Right atrium auricular region (tissue), 2 donors: ENCODE measurements around the gene PRF1. TPM values are rescaled to one million over a fixed set of nuclear protein-coding genes. Genes with fewer than 3 reads are reported as not detected.

Experiments used
- DNase-seq: peaks from one replicate; pipeline ENCODE4 v3.0.0-alpha.2; 2019; ENCODE audit warnings: low spot score
- H3K27ac ChIP-seq, 2 donors: fragments of 200-600 bp; sonication (generic); 1 replicate in 1 of 2; 2 replicates in 1 of 2; pipeline ENCODE4 v1.5.1; 2016 to 2019
- H3K27me3 ChIP-seq, 2 donors: fragments of 200-600 bp; sonication (generic); one replicate each; pipeline versions ENCODE4 v1.5.1 to v1.6.0; 2017 to 2019
- H3K36me3 ChIP-seq: fragments of 200-600 bp; sonication (generic); one replicate; pipeline ENCODE4 v1.5.1; 2016
- H3K4me1 ChIP-seq, 2 donors: fragments of 200-600 bp; sonication (generic); one replicate each; pipeline versions ENCODE4 v1.5.1 to v1.6.0; 2017 to 2019
- H3K4me3 ChIP-seq, 2 donors: fragments of 200-600 bp; sonication (generic); 1 replicate in 1 of 2; 2 replicates in 1 of 2; pipeline ENCODE4 v1.5.1; 2017 to 2019; ENCODE audit warnings: mild to moderate bottlenecking in 1 of 2, moderate library complexity in 1 of 2
- H3K9me3 ChIP-seq, 2 donors: fragments of 200-600 bp; sonication (generic); one replicate each; pipeline ENCODE4 v1.5.1; 2019
- CTCF ChIP-seq, 2 donors: fragments of 200-600 bp; sonication (generic); IDR thresholded peaks; one replicate each; pipeline ENCODE4 v1.5.1; 2019; ENCODE audit warnings: antibody characterized with exemption in 2 of 2
- total RNA-seq, 2 donors: library from RNA; depleted of rRNA; stranded (reverse); fragments of >200 nt; gene quantifications; one replicate each; pipeline ENCODE4 v1.1.0, GENCODE V29; 2016

PRF1 gene
- total RNA-seq, 2 donors from 2014 or later: 1.1 to 1.4 TPM

- TF ChIP-seq CTCF (IDR thresholded peaks at IDR 0.05): no peak
- peaks cover 0 to 3% of the 10 kb centered on the region in 2 donors for H3K4me1 ChIP-seq
- no peak overlapping the region for H3K27ac ChIP-seq
- no peak for DNase-seq
- H3K4me3 ChIP-seq: no peak overlapping the region
- no peaks in the 10 kb centered on the region for H3K27me3 ChIP-seq
- H3K36me3 ChIP-seq: no peaks in the 10 kb centered on the region
- H3K9me3 ChIP-seq: no peaks in the 10 kb centered on the region
These were observed 52.1 kb downstream of the PRF1 start for GRCh38 chr10:70550459-70550858.

DNA sequence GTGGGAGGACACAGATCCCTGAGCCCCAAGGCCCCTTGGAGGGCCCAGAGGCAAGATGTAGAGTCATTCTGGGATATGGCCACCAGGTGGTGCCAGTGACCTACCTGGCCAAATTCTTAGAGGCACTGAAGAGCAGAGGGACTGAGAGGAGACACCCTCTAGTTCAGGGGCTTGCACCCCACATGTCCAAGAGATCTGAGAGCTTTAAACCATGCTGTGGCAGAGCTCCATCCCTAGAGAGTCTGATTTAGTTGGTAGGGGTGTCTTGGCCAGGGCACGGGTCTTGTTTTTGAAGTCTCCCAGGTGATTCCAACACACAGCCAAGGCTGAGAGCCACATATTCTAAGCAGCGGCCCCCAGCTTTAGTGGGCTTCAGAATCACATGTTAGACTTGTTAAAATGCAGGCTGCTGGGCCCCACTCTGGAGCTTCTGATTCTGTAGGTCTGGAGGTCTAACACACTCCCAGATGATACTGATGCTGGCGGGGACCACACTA is 52.5 kb downstream of the PRF1 start:
- H3K27ac ChIP-seq: no peak overlapping the region
- no peaks in the 10 kb centered on the region for H3K27me3 ChIP-seq
- DNase-seq: peak; percentile 71
- H3K4me1 ChIP-seq: peaks cover 0 to 3% of the 10 kb centered on the region in 2 donors
- no peaks in the 10 kb centered on the region for H3K36me3 ChIP-seq
- H3K9me3 ChIP-seq: no peaks in the 10 kb centered on the region
- no peak overlapping the region for H3K4me3 ChIP-seq
- TF ChIP-seq CTCF (IDR thresholded peaks at IDR 0.05): peak; percentile 82 to 92

GRCh38 chr10:70549351-70549961 is 53.1 kb downstream of the PRF1 start:
- Histone ChIP-seq H3K9me3 (no peaks in the 10 kb centered on the region), H3K36me3 (no peaks in the 10 kb centered on the region), H3K27ac (no peak overlapping the region), H3K4me3 (no peak overlapping the region), H3K27me3 (no peaks in the 10 kb centered on the region), H3K4me1 (peaks cover 0 to 3% of the 10 kb centered on the region in 2 donors)
- no peak for TF ChIP-seq CTCF (IDR thresholded peaks at IDR 0.05)
- DNase-seq: no peak

Other genes with a start within 250 kb of the PRF1 start
- 10 to 100 TPM; 18.9 to 65.0 TPM for gene LRRC20, start 220.1 kb downstream of the PRF1 start, total RNA-seq
- 100 to 1,000 TPM in 1 of 2 donors, 10 to 100 TPM in 1; 90.0 to 116 TPM for gene EIF4EBP2, start 198.6 kb downstream of the PRF1 start, total RNA-seq
- not detected for gene NODAL, start 161.1 kb downstream of the PRF1 start, total RNA-seq
- gene PALD1, start 124.0 kb downstream of the PRF1 start, total RNA-seq: 1 to 10 TPM; 4.9 to 8.5 TPM
- not detected for gene ADAMTS14, start 69.8 kb upstream of the PRF1 start, total RNA-seq
- gene TBATA, start 182.6 kb upstream of the PRF1 start, total RNA-seq: not detected
- gene SGPL1, start 213.2 kb upstream of the PRF1 start, total RNA-seq: 1 to 10 TPM; 8.9 to 9.7 TPM